Activated T-cell treated with anti-CD3 and anti-CD28 coated beads, Interleukin-2, amount 50 U/mL, for 4 hours (primary cell): ENCODE measurements around the gene SBK3. TPM values are rescaled to one million over a fixed set of nuclear protein-coding genes. Genes with fewer than 3 reads are reported as not detected.
"Not testable (repeated sequence)": the region's sequence is repeated elsewhere in the genome, so short reads cannot be mapped to it uniquely, and the experiment has no call there.

Experiments
- ATAC-seq, 2 donors: fragments of 200-7000 bp; cut with Tn5 transposase; one replicate each; pipeline ENCODE4 v1.10.0; 2021
- DNase-seq: peaks from one replicate; pipeline ENCODE4 v3.0.0-alpha.2; 2020
- H3K27me3 Mint-ChIP-seq: one replicate; pipeline ENCODE4 v1.8.0; 2021; ENCODE audit warnings: low read depth, mixed read lengths
- H3K36me3 Mint-ChIP-seq: one replicate; pipeline ENCODE4 v1.8.0; 2022; ENCODE audit warnings: mixed read lengths; ENCODE audit not compliant: insufficient read depth
- H3K4me1 Mint-ChIP-seq: one replicate; pipeline ENCODE4 v1.8.0; 2021; ENCODE audit warnings: low read depth, mixed read lengths
- H3K4me3 Mint-ChIP-seq: one replicate; pipeline ENCODE4 v1.8.0; 2021; ENCODE audit warnings: mild to moderate bottlenecking, moderate library complexity, mixed read lengths
- H3K9me3 Mint-ChIP-seq: one replicate; pipeline ENCODE4 v1.8.0; 2021; ENCODE audit warnings: mixed read lengths
- total RNA-seq, 3 donors: library from RNA; stranded (reverse); gene quantifications; one replicate each; pipeline ENCODE4 v1.2.1, GENCODE V29; 2021

Gene SBK3, protein sequence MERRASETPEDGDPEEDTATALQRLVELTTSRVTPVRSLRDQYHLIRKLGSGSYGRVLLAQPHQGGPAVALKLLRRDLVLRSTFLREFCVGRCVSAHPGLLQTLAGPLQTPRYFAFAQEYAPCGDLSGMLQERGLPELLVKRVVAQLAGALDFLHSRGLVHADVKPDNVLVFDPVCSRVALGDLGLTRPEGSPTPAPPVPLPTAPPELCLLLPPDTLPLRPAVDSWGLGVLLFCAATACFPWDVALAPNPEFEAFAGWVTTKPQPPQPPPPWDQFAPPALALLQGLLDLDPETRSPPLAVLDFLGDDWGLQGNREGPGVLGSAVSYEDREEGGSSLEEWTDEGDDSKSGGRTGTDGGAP
- total RNA-seq = not detected

- Mint-ChIP-seq H3K4me3 (no peak within 1 kb of the TSS), H3K4me1 (no peaks in the 10 kb centered on the region), H3K9me3 (no peaks in the 10 kb centered on the region), H3K36me3 (no peaks in the 10 kb centered on the region), H3K27me3 (peaks cover 28% of the 10 kb centered on the region)
- ATAC-seq (no peak), DNase-seq (no peak)
Measured at GRCh38 chr19:55545443-55545842, at the start of gene SBK3. Gene SBK3 (minus strand): TSS chr19:55545543. CDS start chr19:55545543, 0 bp downstream.

- H3K9me3 Mint-ChIP-seq = peaks cover 11% of the 10 kb centered on the region
- no peak overlapping the region for H3K4me3 Mint-ChIP-seq
Measured at GRCh38 chr19:55593096-55593772, 47.9 kb upstream of the SBK3 start.

DNA sequence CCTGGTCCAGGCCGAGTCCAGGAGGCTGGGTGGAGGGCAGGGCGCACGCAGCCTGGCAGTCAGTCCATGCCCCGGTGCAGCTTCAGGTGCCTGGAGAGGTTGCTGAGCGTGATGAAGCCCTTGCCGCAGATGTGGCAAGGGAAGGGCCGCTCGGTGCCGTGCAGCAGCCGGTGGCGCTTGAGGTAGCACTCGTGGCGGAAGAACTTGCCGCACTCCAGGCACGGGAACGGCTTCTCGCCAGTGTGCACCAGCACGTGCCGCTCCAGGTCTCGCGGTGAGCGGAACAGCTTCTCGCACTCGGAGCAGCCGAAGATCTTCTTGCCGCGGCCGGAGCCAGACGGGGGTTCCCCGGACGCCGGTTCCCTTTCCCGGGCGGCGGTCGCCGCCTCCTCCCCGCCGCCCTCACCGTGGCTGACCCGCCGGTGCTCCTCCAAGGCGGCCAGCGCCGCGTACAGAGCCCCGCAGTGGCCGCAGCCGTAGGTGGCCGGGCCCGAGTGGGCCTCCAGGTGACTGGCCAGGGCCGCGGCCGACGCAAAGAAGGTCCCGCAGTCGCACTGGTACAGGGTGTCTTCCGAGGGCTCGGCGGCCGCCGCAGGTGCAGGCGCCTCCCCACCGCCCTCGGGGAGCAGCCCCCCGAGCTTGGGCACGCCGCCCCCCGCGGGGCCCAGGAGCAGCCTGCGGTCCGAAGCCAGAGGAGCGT, 47.2 kb upstream of the SBK3 start:
- Mint-ChIP-seq H3K36me3 (peaks cover 32% of the 10 kb centered on the region), H3K9me3 (peaks cover 11% of the 10 kb centered on the region), H3K27me3 (no peaks in the 10 kb centered on the region), H3K4me3 (no peak overlapping the region), H3K4me1 (peaks cover 11% of the 10 kb centered on the region)
- ATAC-seq (no peak), DNase-seq (no peak)

More at GRCh38 chr19:55593096-55593772, 47.9 kb upstream of the SBK3 start:
- Mint-ChIP-seq H3K36me3 (peaks cover 32% of the 10 kb centered on the region), H3K4me1 (peaks cover 9% of the 10 kb centered on the region), H3K27me3 (no peaks in the 10 kb centered on the region)
- DNase-seq (no peak), ATAC-seq (no peak)

DNA sequence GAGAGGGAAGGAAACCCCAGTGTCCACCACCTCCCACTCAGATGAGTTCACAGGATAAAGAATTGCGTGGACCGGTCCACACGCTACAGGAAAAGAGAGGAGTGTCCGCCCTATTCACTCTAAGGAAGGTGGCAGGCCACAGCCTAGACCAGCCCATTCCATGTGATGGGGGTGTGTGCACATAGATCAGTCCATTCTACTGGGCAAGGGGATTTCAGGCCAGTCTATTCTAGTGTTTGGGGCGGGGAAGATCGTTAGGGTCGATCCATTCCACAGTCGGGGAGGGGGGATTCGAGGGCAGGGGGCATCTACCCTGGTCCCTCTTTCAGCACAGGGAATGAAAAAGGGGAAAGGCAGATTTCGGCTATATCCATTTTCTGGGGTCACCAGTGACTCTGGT, 46.2 kb upstream of the SBK3 start:
- peaks cover 11% of the 10 kb centered on the region for H3K9me3 Mint-ChIP-seq
- H3K27me3 Mint-ChIP-seq = no peaks in the 10 kb centered on the region
- DNase-seq (no peak), ATAC-seq (no peak)
- no peak overlapping the region for H3K4me3 Mint-ChIP-seq
- H3K4me1 Mint-ChIP-seq = peaks cover 18% of the 10 kb centered on the region
- H3K36me3 Mint-ChIP-seq = peaks cover 27% of the 10 kb centered on the region

DNA sequence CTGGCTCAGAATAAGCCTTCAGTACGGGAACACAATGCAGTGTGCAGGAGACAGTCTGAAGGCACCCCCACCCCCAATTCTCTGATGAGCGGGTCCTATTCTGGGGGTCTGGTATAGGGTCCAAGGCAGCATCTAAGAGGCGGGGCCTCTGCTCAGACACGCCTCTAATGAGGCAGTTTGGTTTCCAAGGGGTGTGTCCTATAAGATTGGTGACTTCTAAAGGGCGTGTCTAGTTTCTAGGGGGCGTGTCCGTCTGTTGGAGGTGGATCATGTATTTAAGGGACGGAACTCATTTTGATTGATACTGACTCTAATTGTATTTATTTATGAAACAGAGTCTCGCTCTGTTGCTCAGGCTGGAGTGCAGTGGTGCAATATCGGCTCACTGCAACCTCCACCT, 45.3 kb upstream of the SBK3 start:
- Mint-ChIP-seq H3K4me3 (no peak overlapping the region), H3K9me3 (peaks cover 8% of the 10 kb centered on the region), H3K27me3 (no peaks in the 10 kb centered on the region), H3K36me3 (peaks cover 18% of the 10 kb centered on the region), H3K4me1 (peaks cover 25% of the 10 kb centered on the region)
- no peak for DNase-seq
- ATAC-seq = no peak

- no peaks in the 10 kb centered on the region for H3K27me3 Mint-ChIP-seq
- H3K4me3 Mint-ChIP-seq = no peak overlapping the region
- DNase-seq = no peak
- ATAC-seq = no peak
- peaks cover 13% of the 10 kb centered on the region for H3K36me3 Mint-ChIP-seq
- peaks cover 30% of the 10 kb centered on the region for H3K4me1 Mint-ChIP-seq
- H3K9me3 Mint-ChIP-seq = peaks cover 3% of the 10 kb centered on the region
Measured at GRCh38 chr19:55590109-55590508, 44.8 kb upstream of the SBK3 start.

DNA sequence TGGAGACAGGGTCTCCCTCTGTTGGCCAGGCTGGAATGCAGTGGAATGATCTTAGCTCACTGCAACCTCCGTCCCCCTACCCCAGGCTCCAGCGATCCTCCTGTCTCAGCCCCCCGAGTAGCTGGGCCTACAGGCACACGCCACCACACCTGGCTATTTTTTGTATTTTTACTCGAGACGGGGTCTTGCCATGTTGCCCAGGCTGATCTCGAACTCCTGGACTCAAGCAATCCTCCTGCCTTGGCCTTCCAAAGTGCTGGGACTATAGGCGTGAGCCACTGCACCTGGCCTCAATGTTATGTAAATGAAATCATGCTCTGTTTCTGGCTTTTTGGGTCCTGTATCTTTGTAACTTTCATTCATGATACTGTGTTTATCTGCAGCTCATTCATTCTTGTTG, 43.4 kb upstream of the SBK3 start:
- Mint-ChIP-seq H3K4me1 (peaks cover 28% of the 10 kb centered on the region), H3K4me3 (peak overlapping the region; percentile 26), H3K9me3 (no peaks in the 10 kb centered on the region), H3K36me3 (peaks cover 8% of the 10 kb centered on the region), H3K27me3 (no peaks in the 10 kb centered on the region)
- ATAC-seq (no peak), DNase-seq (no peak)

DNA sequence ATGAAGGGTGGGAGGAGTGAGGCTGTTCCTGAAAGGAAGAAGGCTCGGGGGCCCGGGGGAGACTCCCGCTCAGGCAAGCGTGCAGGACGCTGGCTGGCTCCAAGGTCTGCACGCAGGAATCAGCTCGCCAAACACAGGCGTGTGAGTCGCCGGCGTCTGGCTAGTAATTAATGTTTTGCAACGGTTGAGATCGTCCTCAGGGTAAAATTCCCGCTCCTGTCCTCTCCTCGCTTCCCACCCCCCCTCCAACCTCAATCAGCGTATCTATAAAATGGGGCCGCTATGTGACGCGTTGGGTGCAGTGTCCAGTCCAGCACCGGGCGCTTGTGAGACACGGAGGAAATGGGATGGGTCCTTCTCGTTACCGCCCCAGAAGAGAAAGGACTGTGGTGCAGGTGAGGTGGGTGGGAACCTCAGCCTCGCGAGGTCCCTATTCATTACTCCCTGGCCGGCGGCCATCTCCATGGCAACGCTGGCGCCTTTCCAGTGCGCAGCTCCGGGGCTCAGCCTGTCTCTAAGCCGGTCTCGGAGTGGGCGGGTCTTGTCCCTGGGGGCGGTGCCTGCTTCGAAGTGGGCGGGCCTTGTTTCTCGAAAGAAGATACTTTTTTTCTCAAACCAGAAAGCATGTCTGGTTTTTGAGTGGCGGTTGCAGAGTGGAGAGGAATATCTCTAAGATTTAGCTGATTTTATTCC, 41.8 kb upstream of the SBK3 start:
- peaks cover 31% of the 10 kb centered on the region for H3K4me1 Mint-ChIP-seq
- H3K9me3 Mint-ChIP-seq = no peaks in the 10 kb centered on the region
- DNase-seq (peak; percentile 90), ATAC-seq (peak; percentile 96 to 97)
- peaks cover 8% of the 10 kb centered on the region for H3K36me3 Mint-ChIP-seq
- H3K4me3 Mint-ChIP-seq = peak overlapping the region; percentile 82
- no peaks in the 10 kb centered on the region for H3K27me3 Mint-ChIP-seq

DNA sequence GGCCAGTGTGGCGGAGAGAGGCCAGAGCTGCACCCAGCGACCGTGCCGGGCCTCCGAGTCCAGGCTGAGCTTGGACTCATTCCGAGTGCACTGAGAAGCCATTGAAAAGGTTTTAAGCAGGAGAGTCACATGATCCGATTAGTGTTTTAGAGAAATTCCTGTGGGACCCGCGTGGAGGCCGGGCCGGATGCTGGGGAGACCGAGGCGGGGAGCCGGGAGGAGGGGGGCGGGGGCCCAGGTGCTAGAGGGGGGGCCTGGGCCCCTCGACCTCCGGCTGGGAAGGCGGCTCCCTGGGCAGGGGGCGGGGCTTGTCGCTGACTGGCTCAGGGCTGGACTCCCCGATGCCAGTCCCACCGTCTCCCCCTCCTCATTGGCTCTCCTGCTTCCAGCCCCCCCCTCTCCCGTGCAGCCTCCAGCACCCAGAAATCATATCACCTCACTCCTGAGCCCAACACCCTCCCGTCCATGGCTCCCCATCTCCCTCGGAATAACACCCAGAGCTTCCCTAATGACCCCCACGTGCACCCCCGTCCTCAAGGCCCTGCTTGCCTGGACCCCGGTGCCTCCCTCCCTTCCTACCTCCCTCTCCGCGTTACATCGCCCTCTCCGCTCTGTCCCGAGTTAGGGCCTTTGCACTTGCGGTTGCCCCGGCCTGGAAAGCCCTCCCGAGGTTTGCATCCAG, 40.5 kb upstream of the SBK3 start:
- no peaks in the 10 kb centered on the region for H3K36me3 Mint-ChIP-seq
- no peaks in the 10 kb centered on the region for H3K9me3 Mint-ChIP-seq
- ATAC-seq (peak; percentile 51 to 65), DNase-seq (peak; percentile 31)
- H3K27me3 Mint-ChIP-seq = no peaks in the 10 kb centered on the region
- peaks cover 42% of the 10 kb centered on the region for H3K4me1 Mint-ChIP-seq
- peak overlapping the region; percentile 82 for H3K4me3 Mint-ChIP-seq

DNA sequence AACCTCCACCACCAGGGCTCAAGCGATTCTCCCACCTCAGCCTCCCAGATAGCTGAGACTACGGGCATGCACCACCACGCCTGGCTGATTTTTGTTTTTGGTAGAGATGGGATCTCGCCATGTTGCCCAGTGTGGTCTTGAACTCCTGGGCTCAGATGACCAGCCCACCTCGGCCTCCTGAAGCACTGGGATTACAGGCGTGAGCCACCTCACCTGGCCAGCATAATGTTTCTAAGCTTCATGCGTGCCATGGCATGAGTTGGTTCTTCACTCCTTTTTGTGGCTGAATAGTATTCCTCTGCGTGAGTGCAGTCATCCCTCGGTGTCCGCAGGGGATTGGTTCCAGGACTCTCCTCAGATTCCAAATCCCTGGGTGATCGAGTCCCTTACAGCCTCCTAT, 39.5 kb upstream of the SBK3 start:
- H3K4me3 Mint-ChIP-seq = no peak overlapping the region
- no peak for ATAC-seq
- H3K36me3 Mint-ChIP-seq = peaks cover 1% of the 10 kb centered on the region
- no peaks in the 10 kb centered on the region for H3K9me3 Mint-ChIP-seq
- no peaks in the 10 kb centered on the region for H3K27me3 Mint-ChIP-seq
- no peak for DNase-seq
- H3K4me1 Mint-ChIP-seq = peaks cover 45% of the 10 kb centered on the region

- ATAC-seq = not testable (repeated sequence)
- peaks cover 44% of the 10 kb centered on the region for H3K4me1 Mint-ChIP-seq
Measured at GRCh38 chr19:55583897-55584296, 38.6 kb upstream of the SBK3 start.

DNA sequence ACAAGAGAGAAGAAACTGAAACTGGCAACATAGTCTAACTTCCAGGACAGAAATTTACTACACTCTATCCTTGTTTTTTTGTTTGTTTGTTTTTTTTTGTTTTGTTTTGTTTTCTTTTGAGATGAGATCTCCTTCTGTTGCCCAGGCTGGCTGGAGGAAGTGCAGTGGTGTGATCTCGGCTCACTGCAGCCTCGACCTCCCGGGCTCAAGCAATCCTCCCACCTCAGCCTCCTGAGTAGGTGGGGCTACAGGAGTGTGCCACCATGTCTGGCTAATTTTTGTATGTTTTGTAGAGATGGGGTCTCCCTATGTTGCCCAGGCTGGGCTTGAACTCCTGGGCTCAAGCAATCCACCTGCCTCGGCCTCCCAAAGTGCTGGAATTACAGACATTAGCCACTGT, 36.9 kb upstream of the SBK3 start:
- not testable (repeated sequence) for H3K36me3 Mint-ChIP-seq, ATAC-seq, H3K4me3 Mint-ChIP-seq, H3K9me3 Mint-ChIP-seq, H3K27me3 Mint-ChIP-seq, DNase-seq
- H3K4me1 Mint-ChIP-seq = peaks cover 37% of the 10 kb centered on the region

More at GRCh38 chr19:55583897-55584296, 38.6 kb upstream of the SBK3 start:
- not testable (repeated sequence) for H3K4me3 Mint-ChIP-seq, H3K9me3 Mint-ChIP-seq, H3K27me3 Mint-ChIP-seq, H3K36me3 Mint-ChIP-seq, DNase-seq

GRCh38 chr19:55581823-55582223, 36.5 kb upstream of the SBK3 start:
- peaks cover 35% of the 10 kb centered on the region for H3K4me1 Mint-ChIP-seq
- H3K9me3 Mint-ChIP-seq = no peaks in the 10 kb centered on the region
- H3K36me3 Mint-ChIP-seq = peaks cover 12% of the 10 kb centered on the region
- no peaks in the 10 kb centered on the region for H3K27me3 Mint-ChIP-seq
- peak overlapping the region; percentile 88 for H3K4me3 Mint-ChIP-seq
- ATAC-seq (no peak), DNase-seq (no peak)
